HG03095 (cell line): Measurements from ENCODE around the gene MRPS18B.
"Not testable (repeated sequence)": the region's sequence is repeated elsewhere in the genome, so short reads cannot be mapped to it uniquely, and the experiment has no call there.

Experiments
- ATAC-seq: cut with Tn5 transposase; IDR thresholded peaks from one replicate; pipeline ENCODE4 v1.9.1; 2021; ENCODE audit warnings: moderate library complexity; ENCODE audit not compliant: unreplicated experiment

MRPS18B gene

GRCh38 chr6:30617565-30618269 is at the start of gene MRPS18B:
Gene MRPS18B (plus strand): TSS chr6:30617840. CDS start chr6:30617866, 26 bp downstream.
- ATAC-seq: peak; percentile 68

- no peak for ATAC-seq
These were observed 49.4 kb upstream of the MRPS18B start for GRCh38 chr6:30568245-30568644.

GRCh38 chr6:30570263-30570662 is 47.4 kb upstream of the MRPS18B start:
- no peak for ATAC-seq

- ATAC-seq: no peak
These were observed 46.9 kb upstream of the MRPS18B start for GRCh38 chr6:30570740-30571074.

GRCh38 chr6:30571075-30571761 is 46.4 kb upstream of the MRPS18B start, which contains the start of gene ABCF1:
Gene ABCF1 (plus strand): TSS chr6:30571442. CDS start chr6:30571488, 46 bp downstream.
- peak; percentile 84 for ATAC-seq

GRCh38 chr6:30571762-30572082 is 45.9 kb upstream of the MRPS18B start:
- ATAC-seq: no peak

- ATAC-seq: no peak
These were observed 45.5 kb upstream of the MRPS18B start for GRCh38 chr6:30572148-30572547.

- no peak for ATAC-seq
These were observed 44.5 kb upstream of the MRPS18B start for GRCh38 chr6:30573113-30573512.

GRCh38 chr6:30578051-30578450 is 39.6 kb upstream of the MRPS18B start:
- ATAC-seq: no peak

- ATAC-seq: no peak
These were observed 33.7 kb upstream of the MRPS18B start for GRCh38 chr6:30583921-30584320.

GRCh38 chr6:30589754-30590358 is 27.8 kb upstream of the MRPS18B start:
- ATAC-seq: no peak

- ATAC-seq: no peak
These were observed 27.1 kb upstream of the MRPS18B start for GRCh38 chr6:30590509-30590908.

- ATAC-seq: no peak
These were observed 26.6 kb upstream of the MRPS18B start for GRCh38 chr6:30591008-30591407.

GRCh38 chr6:30592287-30592686 is 25.4 kb upstream of the MRPS18B start:
- no peak for ATAC-seq

- not testable (repeated sequence) for ATAC-seq
These were observed 20.1 kb upstream of the MRPS18B start for GRCh38 chr6:30597315-30598144.

GRCh38 chr6:30598912-30599624 is 18.6 kb upstream of the MRPS18B start:
- no peak for ATAC-seq

- no peak for ATAC-seq
These were observed 17.9 kb upstream of the MRPS18B start for GRCh38 chr6:30599625-30600324.

GRCh38 chr6:30600451-30600961 is 17.1 kb upstream of the MRPS18B start:
- ATAC-seq: no peak

- no peak for ATAC-seq
These were observed 16.2 kb upstream of the MRPS18B start for GRCh38 chr6:30601436-30601814.
